ENCODE results near the gene MSI2.

MSI2 gene

GRCh38 chr17:57255182-57255775 is 1.0 kb upstream of the MSI2 start:
- H3K27me3 ChIP-seq (ENCODE audit: insufficient read depth, low read depth, severe bottlenecking): no peaks in the 10 kb centered on the region
- H3K36me3 ChIP-seq: peaks cover 22% of the 10 kb centered on the region
- no peak for DNase-seq
- no peak overlapping the region for H3K4me3 ChIP-seq (ENCODE audit: low read depth, low read length)
- no peak for TF ChIP-seq CTCF (IDR thresholded peaks at IDR 0.05; ENCODE audit: low read depth, low read length)
- H3K9me3 ChIP-seq (ENCODE audit: severe bottlenecking): peaks cover 6% of the 10 kb centered on the region
- no peak overlapping the region for H3K27ac ChIP-seq

- no peak for TF ChIP-seq CTCF (IDR thresholded peaks at IDR 0.05; ENCODE audit: low read depth, low read length)
- H3K27ac ChIP-seq: peak overlapping the region; percentile 75
- peaks cover 37% of the 10 kb centered on the region for H3K36me3 ChIP-seq
- peak overlapping the region; percentile 94 for H3K4me3 ChIP-seq (ENCODE audit: low read depth, low read length)
- DNase-seq: peak; percentile 36
- H3K9me3 ChIP-seq (ENCODE audit: severe bottlenecking): no peaks in the 10 kb centered on the region
- H3K27me3 ChIP-seq (ENCODE audit: insufficient read depth, low read depth, severe bottlenecking): no peaks in the 10 kb centered on the region
Measured at GRCh38 chr17:57256708-57257112, 387 bp downstream of the MSI2 start.

- no peak for TF ChIP-seq CTCF (IDR thresholded peaks at IDR 0.05; ENCODE audit: low read depth, low read length)
- peak overlapping the region; percentile 75 for H3K27ac ChIP-seq
- H3K36me3 ChIP-seq: peaks cover 43% of the 10 kb centered on the region
- no peaks in the 10 kb centered on the region for H3K27me3 ChIP-seq (ENCODE audit: insufficient read depth, low read depth, severe bottlenecking)
- DNase-seq: peak; percentile 67
- no peaks in the 10 kb centered on the region for H3K9me3 ChIP-seq (ENCODE audit: severe bottlenecking)
- H3K4me3 ChIP-seq (ENCODE audit: low read depth, low read length): peak overlapping the region; percentile 94
Measured at GRCh38 chr17:57257195-57257894, 1.0 kb downstream of the MSI2 start.

- peaks cover 51% of the 10 kb centered on the region for H3K36me3 ChIP-seq
- TF ChIP-seq CTCF (IDR thresholded peaks at IDR 0.05; ENCODE audit: low read depth, low read length): no peak
- DNase-seq: peak; percentile 45
- peak overlapping the region; percentile 75 for H3K27ac ChIP-seq
- H3K4me3 ChIP-seq (ENCODE audit: low read depth, low read length): peak overlapping the region; percentile 94
- H3K27me3 ChIP-seq (ENCODE audit: insufficient read depth, low read depth, severe bottlenecking): no peaks in the 10 kb centered on the region
- no peaks in the 10 kb centered on the region for H3K9me3 ChIP-seq (ENCODE audit: severe bottlenecking)
Measured at GRCh38 chr17:57257895-57258851, 1.9 kb downstream of the MSI2 start.

GRCh38 chr17:57259306-57259705 is 3.0 kb downstream of the MSI2 start:
- no peak for DNase-seq
- no peak for TF ChIP-seq CTCF (IDR thresholded peaks at IDR 0.05; ENCODE audit: low read depth, low read length)
- Histone ChIP-seq H3K9me3 (ENCODE audit: severe bottlenecking) (no peaks in the 10 kb centered on the region), H3K36me3 (peaks cover 62% of the 10 kb centered on the region), H3K27me3 (ENCODE audit: insufficient read depth, low read depth, severe bottlenecking) (no peaks in the 10 kb centered on the region), H3K27ac (peak overlapping the region; percentile 75), H3K4me3 (ENCODE audit: low read depth, low read length) (peak overlapping the region; percentile 94)
